Activated naive CD4-positive, alpha-beta T cell treated with Interleukin-2 at 50 U/mL for 16 hours (primary cell): ENCODE results near the gene ACKR3.

ENCODE experiments used
- DNase-seq: peaks from one replicate; pipeline ENCODE4 v3.0.0-alpha.2; 2020

ACKR3 gene

DNA sequence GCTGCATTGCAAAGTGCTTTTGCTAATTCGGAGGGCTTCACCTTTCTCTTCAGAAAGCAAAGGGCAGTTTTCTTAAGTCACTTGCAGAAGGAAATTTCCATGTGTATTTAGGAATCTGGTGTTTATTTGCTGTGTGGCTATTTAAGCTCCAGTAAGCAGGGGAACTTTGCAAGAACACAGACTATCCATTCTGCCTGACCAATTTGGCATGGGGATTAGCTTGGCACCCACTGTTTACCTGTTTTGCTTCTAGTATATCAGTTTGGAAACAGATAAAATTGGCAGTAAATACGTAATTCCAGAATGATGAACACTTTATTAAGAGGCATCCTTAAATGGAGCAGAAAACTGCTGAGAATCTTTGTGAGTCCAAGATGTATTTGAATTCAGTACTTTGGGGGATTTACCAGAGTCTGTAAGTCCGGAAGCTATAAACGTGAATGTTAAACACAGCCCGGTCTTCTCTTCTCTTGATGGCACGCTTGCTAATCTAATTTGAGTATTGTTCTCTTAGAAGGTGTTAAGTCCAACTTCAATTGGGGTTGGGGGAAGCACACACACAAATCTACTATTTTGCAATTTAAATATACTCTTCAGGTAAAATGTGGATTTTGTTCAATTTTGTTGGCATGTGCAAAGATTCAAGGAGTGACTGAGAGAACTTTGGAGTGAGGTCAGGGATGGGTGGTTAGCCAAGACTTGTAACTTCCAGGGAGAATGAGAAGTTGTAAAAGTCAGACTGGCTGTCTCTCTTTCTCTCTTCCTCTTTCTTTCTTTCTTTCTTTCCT lies 650 bp downstream of the ACKR3 start:
- DNase-seq, result no peak

DNA sequence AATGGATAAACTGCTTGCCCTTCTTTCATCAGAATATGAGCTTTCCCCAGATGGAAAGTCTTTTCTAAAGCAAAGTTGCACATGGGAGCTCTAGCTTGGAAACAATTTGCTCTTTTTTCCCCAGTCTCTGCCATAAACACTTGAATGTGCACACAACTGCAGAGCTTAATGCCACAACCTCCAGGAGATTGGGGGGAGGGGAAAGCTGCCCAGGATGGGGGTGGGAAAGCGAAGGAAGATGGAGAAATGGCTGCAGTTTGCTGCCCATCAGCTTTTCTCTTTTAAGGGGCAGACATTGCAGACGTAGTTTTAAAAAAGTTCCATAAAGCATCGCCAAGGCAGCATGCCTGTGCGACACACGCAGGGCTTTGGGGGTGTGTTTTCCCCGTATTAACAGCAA lies 1.5 kb downstream of the ACKR3 start:
- no peak for DNase-seq

- DNase-seq, result no peak
Measured at GRCh38 chr2:236572482-236572881, 2.9 kb downstream of the ACKR3 start.

DNA sequence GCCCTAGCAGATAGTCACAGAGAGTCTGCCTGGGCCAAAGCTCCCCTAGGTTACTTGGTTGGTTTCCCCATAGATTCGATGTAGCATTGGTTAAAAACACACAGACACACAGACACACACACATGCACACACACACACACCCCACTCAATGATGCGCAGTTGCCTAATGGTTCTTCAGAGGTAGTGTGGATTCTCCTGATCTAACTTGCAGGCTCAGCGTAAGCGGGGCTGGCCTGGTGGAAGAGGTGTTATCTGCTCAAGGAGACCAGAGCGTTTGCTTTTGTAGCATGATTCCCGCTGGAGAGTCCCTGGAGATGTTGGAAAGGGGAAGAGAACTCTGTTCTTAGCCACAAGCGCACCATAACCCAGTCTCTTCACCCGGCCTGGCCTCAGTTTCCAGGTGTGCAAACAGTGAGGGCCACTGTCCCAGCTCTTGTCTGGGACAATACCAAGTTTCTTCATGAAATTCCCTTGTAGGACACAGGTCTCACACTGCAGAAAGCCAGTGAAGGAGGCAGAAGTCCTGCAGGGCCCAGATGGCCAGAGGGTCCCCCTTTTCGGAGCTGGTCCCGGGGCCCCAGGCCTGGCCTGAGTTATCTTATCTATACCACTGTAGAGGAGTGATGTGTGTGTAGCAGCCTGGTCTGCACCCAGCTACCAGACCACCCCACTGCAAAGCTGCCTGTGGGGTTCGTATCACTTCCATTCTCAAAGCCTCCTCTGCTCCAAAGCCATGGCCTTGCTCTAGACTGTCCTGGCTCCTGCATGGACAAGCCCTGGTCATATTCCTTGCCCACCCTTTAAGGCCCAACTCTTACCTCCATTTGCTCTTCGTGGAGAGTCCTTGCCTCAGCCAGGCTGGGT lies 3.7 kb downstream of the ACKR3 start:
- DNase-seq, result no peak

DNA sequence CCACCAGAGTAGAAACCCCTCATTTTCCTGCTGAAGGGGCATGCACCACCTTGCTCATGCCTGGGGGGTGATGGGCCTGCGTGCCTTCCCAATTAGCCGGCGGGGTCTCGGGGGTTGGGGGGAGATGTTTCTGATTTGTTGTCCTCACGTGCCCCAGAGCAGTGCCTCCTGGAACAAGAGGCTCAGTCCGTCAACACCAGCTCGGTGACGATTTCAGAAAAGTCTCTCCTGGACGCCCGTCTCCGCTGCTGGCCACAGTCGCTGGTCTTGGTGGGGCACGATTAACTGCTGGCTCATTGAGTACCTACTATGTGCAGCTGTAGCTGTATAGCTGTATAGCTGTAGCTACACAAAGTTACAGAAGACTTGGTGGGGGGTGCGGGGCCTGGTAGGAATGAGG lies 4.4 kb downstream of the ACKR3 start:
- no peak for DNase-seq

DNA sequence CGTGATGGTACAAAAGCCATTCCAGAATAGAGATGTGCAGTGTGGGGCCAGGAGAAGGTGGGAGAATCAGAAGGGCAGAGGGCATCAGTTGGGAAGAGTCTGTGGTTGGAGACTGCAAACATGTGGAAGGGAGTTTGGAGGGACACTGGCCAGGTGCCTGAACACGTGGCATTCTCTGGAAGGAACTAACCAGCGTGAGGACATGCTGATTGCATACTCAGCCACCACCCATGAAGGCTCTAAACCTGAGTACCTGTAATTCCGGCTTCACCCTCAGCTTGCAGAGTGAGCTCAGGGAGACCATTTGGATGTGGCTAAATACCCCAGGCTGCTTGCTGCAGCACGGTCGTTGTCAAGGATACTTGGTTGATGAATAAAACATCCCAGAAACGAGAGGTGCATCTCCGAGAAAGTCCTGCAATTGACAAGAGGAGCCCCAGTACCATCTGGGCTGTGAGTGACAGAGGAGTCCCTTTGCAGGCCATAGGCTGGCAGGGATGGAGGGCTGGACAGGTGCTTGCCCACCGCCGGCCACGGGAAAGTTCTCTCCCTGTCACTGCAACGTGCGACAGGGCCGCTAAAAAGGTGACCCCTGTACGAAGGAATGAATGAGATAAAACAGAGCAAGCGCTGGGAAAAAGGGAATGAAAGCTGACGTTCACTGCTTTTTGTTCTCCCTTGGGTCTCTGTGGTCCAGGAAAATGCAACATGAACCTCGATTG lies 5.0 kb downstream of the ACKR3 start:
- no peak for DNase-seq

DNA sequence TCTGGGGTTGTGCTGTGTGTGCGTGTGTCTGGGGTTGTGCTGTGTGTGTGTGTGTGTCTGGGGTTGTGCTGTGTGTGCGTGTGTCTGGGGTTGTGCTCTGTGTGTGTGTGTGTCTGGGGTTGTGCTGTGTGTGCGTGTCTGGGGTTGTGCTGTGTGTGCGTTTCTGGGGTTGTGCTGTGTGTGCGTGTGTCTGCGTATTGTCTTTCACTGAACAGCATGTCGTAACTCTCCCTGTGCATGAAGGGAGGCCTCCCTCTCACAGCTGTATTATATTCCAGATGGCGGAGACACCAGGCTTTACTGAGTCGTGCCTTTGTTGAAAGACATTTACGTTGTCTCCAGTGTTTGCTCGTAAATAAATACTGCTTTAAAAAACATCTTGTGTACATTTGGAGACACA lies 5.9 kb downstream of the ACKR3 start:
- DNase-seq, result no peak

DNA sequence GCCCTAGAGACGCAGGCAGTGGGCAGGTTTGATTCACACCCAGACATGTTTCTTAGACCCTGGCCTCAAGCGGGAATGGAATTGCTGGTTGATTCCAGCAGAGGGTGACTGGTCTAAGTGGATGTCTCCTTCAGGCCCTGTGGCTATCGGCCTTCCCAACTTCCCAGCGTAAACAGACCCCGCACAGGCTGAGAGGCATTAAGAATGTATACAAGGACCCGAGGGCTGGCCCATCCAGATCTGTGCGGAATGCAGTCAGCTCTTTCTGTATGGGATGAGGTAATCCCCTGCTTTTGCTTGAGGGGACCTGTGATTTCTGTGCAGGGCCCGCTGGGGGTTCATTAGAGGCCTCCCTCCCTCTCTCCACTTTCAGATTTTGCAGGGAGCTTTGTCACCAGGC lies 6.5 kb downstream of the ACKR3 start:
- no peak for DNase-seq

DNA sequence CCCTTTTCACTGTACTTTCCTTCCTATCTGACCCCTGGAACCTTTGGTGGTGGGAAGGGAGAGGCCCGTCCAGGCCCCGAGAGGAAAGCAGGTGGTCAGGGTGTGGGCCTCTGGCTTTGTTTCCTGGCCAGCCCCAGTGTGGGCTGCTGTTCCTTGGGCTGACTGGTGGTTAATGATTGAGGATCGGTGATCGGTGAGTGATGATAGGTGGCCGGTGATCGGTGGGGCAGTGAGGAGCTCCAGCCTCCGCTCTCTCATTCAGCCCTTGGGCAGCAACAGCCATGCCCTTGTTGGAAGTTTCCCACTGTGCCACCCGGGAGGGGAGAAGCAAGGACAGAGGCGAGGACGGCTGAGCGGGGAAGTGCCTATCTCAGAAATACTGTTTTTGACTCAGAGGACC lies 7.3 kb downstream of the ACKR3 start:
- DNase-seq, result no peak

- DNase-seq, result no peak
Measured at GRCh38 chr2:236577481-236578410, 8.1 kb downstream of the ACKR3 start.

GRCh38 chr2:236578411-236578846 lies 8.8 kb downstream of the ACKR3 start:
- DNase-seq, result no peak

GRCh38 chr2:236579048-236579745 lies 9.6 kb downstream of the ACKR3 start:
- no peak for DNase-seq

- DNase-seq, result no peak
Measured at GRCh38 chr2:236579746-236580315, 10.2 kb downstream of the ACKR3 start.

GRCh38 chr2:236580746-236581355 lies 11.2 kb downstream of the ACKR3 start:
- no peak for DNase-seq

DNA sequence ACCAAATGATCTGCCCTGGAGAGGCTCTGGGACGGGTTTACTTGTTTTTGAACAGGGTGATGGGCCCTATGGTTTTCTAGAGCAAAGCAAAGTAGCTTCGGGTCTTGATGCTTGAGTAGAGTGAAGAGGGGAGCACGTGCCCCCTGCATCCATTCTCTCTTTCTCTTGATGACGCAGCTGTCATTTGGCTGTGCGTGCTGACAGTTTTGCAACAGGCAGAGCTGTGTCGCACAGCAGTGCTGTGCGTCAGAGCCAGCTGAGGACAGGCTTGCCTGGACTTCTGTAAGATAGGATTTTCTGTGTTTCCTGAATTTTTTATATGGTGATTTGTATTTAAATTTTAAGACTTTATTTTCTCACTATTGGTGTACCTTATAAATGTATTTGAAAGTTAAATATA lies 11.9 kb downstream of the ACKR3 start:
- DNase-seq, result no peak

- DNase-seq, result no peak
Measured at GRCh38 chr2:236582968-236583367, 13.3 kb downstream of the ACKR3 start.

DNA sequence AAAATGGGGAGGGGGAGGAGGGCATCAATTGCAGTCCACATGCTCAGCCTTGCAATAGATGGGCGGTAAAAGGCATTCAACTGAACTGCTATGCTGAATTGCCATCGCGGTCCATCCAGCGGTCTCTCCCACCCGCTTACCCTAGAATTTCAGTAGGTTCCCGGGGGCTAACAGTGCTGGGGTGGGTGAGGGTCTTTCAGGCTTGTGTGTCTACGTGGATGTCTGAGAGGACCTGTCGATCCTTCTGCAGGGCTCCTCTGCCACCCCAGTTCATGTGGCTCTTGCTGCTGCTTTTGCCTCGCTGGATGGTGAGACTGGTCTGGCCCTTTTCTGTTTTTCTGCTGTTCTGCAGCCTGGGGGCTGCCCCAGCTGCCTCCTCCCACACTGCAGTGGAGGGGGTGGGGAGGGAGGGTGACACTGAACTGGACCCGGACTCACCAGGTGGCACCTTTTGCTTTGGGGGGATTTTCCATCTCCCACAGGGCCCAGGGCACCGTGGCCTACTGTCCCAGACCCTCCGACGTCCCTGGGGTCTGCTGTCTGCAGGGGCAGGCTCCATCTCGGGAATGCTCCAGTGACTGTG lies 14.1 kb downstream of the ACKR3 start:
- DNase-seq, result no peak

- DNase-seq, result no peak
Measured at GRCh38 chr2:236584521-236585384, 15.1 kb downstream of the ACKR3 start.

DNA sequence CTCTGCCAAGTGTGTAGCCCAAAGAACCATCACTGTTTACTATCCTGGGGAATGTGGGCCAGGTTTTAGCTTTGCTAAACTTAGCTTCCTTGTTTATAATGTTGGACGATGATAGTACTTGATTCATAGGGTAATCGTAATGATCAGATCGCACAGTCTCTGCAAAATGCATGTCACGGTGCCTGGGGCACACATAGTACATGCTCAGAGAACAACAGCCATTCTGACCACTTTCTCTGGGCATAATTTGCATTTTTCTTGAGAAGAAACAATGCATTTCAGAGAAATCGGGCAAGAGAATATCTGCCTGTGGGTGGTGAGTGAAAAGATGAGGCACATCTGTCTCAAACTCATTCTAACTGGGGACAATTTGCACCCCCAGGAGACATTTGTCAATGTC lies 16.3 kb downstream of the ACKR3 start:
- no peak for DNase-seq
